Natural killer cell treated with Interleukin-12 subunit alpha and Interleukin-12 subunit beta and Interleukin-15 and Interleukin-18, amount 100 ng/mL, for 72 hours (primary cell): ENCODE results near the gene OR6K2. TPM values are rescaled to one million over a fixed set of nuclear protein-coding genes. Genes with fewer than 3 reads are reported as not detected.
"Not testable (repeated sequence)": the region's sequence is repeated elsewhere in the genome, so short reads cannot be mapped to it uniquely, and the experiment has no call there.

Experiments used
- ATAC-seq, 2 donors: fragments of 150-1000 bp; cut with Tn5 transposase in 1 of 2; sonication (Bioruptor Pico), chemical (Tn5 transposase) in 1 of 2; 2 replicates each; pipeline ENCODE4 v1.10.0; 2021
- DNase-seq: peaks from one replicate; pipeline ENCODE4 v3.0.0; 2022; ENCODE audit warnings: low spot score
- H3K27ac Mint-ChIP-seq, 2 donors: 1 replicate in 1 of 2; 2 replicates in 1 of 2; pipeline ENCODE4 v1.8.0; 2022; ENCODE audit warnings: mixed read lengths in 2 of 2, mild to moderate bottlenecking in 1 of 2, moderate library complexity in 1 of 2
- H3K27me3 Mint-ChIP-seq, 2 donors: 1 replicate in 1 of 2; 2 replicates in 1 of 2; pipeline ENCODE4 v1.8.0; 2022; ENCODE audit warnings: mixed read lengths in 2 of 2
- H3K36me3 Mint-ChIP-seq: one replicate; pipeline ENCODE4 v1.8.0; 2022; ENCODE audit warnings: mixed read lengths
- H3K4me1 Mint-ChIP-seq, 2 donors: 1 replicate in 1 of 2; 2 replicates in 1 of 2; pipeline ENCODE4 v1.8.0; 2022; ENCODE audit warnings: low read depth in 2 of 2, mixed read lengths in 2 of 2, mild to moderate bottlenecking in 1 of 2
- H3K4me3 Mint-ChIP-seq: one replicate; pipeline ENCODE4 v1.8.0; 2022; ENCODE audit warnings: mixed read lengths
- H3K9me3 Mint-ChIP-seq: 2 replicates; pipeline ENCODE4 v1.8.0; 2022; ENCODE audit warnings: mixed read lengths
- total RNA-seq, 2 donors: library from RNA; stranded (reverse); gene quantifications; one replicate each; pipeline ENCODE4 v1.2.3, GENCODE V29; 2022

The OR6K2 gene
- total RNA-seq, 2 donors from 2014 or later: not detected

DNA sequence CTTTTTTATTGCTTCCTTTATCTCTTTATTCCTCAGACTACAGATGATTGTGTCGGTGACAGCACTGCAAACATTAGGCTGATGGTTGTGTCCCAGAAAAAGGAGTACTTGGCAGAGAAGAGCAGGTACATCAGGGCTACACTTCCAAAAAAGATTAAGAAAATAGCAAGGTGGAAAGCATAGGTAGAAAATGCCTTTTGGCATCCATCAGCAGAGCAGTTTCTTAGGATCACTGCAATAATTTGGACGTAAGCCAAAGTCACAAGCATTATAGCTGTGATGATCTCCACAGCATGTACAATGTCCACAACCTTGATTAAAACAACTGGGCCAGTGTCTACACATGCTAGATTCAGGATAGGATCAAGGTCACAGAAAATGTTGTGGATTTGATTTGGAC, 5.9 kb downstream of the OR6K2 start:
- Mint-ChIP-seq H3K9me3 (no peaks in the 10 kb centered on the region), H3K27ac (no peak overlapping the region), H3K36me3 (no peaks in the 10 kb centered on the region), H3K4me3 (no peak overlapping the region), H3K4me1 (no peaks in the 10 kb centered on the region), H3K27me3 (peaks cover 24% of the 10 kb centered on the region in 2 donors)
- DNase-seq: no peak
- ATAC-seq: no peak

- no peak overlapping the region for H3K4me3 Mint-ChIP-seq
These were observed 8.1 kb downstream of the OR6K2 start for GRCh38 chr1:158692356-158692755.

GRCh38 chr1:158691907-158692306, 8.5 kb downstream of the OR6K2 start:
- ATAC-seq: no peak
- H3K36me3 Mint-ChIP-seq: no peaks in the 10 kb centered on the region
- no peak overlapping the region for H3K27ac Mint-ChIP-seq
- peaks cover 10 to 23% of the 10 kb centered on the region in 2 donors for H3K27me3 Mint-ChIP-seq
- no peaks in the 10 kb centered on the region for H3K9me3 Mint-ChIP-seq
- no peak for DNase-seq
- H3K4me1 Mint-ChIP-seq: no peaks in the 10 kb centered on the region
- no peak overlapping the region for H3K4me3 Mint-ChIP-seq

More at GRCh38 chr1:158692356-158692755, 8.1 kb downstream of the OR6K2 start:
- H3K27me3 Mint-ChIP-seq: peaks cover 10 to 23% of the 10 kb centered on the region in 2 donors
- H3K4me1 Mint-ChIP-seq: no peaks in the 10 kb centered on the region
- no peaks in the 10 kb centered on the region for H3K9me3 Mint-ChIP-seq
- DNase-seq (no peak), ATAC-seq (no peak)
- no peak overlapping the region for H3K27ac Mint-ChIP-seq
- H3K36me3 Mint-ChIP-seq: no peaks in the 10 kb centered on the region

DNA sequence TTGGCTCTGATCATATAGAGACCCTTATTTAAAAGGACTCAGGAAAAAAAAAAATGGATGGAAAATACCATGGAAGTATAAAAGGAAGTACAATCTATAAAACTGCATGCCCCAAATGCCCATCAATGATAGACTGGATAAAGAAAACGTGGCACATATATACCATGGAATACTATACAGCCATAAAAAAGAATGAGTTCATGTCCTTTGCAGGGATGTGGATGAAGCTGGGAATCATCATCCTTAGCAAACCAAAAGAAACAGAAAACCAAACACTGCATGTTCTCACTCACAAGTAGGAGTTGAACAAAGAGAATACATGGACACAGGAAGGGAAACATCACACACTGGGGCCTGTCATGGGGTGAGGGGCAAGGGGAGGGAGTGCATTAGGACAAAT, 9.3 kb downstream of the OR6K2 start:
- not testable (repeated sequence) for ATAC-seq, H3K4me1 Mint-ChIP-seq, DNase-seq, H3K27ac Mint-ChIP-seq, H3K36me3 Mint-ChIP-seq, H3K9me3 Mint-ChIP-seq, H3K4me3 Mint-ChIP-seq
- peaks cover 10 to 26% of the 10 kb centered on the region in 2 donors for H3K27me3 Mint-ChIP-seq

- no peak overlapping the region for H3K4me3 Mint-ChIP-seq
- ATAC-seq: no peak
These were observed 10.6 kb downstream of the OR6K2 start for GRCh38 chr1:158689875-158690274.

GRCh38 chr1:158689110-158689509, 11.3 kb downstream of the OR6K2 start:
- no peak for DNase-seq
- Mint-ChIP-seq H3K4me1 (no peaks in the 10 kb centered on the region), H3K4me3 (no peak overlapping the region), H3K27ac (no peak overlapping the region), H3K27me3 (peaks cover 10 to 20% of the 10 kb centered on the region in 2 donors), H3K9me3 (no peaks in the 10 kb centered on the region), H3K36me3 (no peaks in the 10 kb centered on the region)
- ATAC-seq: no peak

More at GRCh38 chr1:158689875-158690274, 10.6 kb downstream of the OR6K2 start:
- H3K4me1 Mint-ChIP-seq: no peaks in the 10 kb centered on the region
- no peaks in the 10 kb centered on the region for H3K9me3 Mint-ChIP-seq
- no peak for DNase-seq
- H3K27ac Mint-ChIP-seq: no peak overlapping the region
- no peaks in the 10 kb centered on the region for H3K36me3 Mint-ChIP-seq
- peaks cover 11 to 21% of the 10 kb centered on the region in 2 donors for H3K27me3 Mint-ChIP-seq

GRCh38 chr1:158688343-158688742, 12.1 kb downstream of the OR6K2 start:
- not testable (repeated sequence) for ATAC-seq, H3K36me3 Mint-ChIP-seq, H3K4me1 Mint-ChIP-seq, H3K27ac Mint-ChIP-seq, H3K9me3 Mint-ChIP-seq, DNase-seq, H3K4me3 Mint-ChIP-seq
- peaks cover 10 to 20% of the 10 kb centered on the region in 2 donors for H3K27me3 Mint-ChIP-seq

DNA sequence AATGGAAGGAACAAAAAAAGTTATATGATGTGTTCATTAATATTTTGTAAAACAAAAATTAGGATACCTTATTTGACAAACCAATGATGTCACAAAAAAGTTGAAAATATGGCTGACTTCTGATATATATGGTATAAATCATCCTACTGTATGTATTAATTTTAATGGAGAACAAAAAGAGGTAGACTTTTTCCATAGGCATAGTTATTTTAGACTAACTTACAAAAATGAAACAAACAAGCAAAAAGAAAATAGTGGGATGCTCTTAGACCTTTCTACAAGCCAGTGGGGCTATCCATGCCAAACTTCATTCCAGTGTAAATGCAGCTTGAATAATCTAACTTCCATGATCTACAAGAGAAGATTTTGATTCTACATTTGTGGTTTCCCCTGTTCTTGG, 13.4 kb downstream of the OR6K2 start:
- H3K9me3 Mint-ChIP-seq: no peaks in the 10 kb centered on the region
- H3K27me3 Mint-ChIP-seq: peaks cover 10 to 24% of the 10 kb centered on the region in 2 donors

GRCh38 chr1:158686111-158687009, 14.1 kb downstream of the OR6K2 start, which contains the start of gene SPTA1:
Gene SPTA1, minus strand, starts transcription at chr1:158686715. Its CDS starts 198 bp downstream, at chr1:158686517.
- Mint-ChIP-seq H3K27me3 (peaks cover 16 to 27% of the 10 kb centered on the region in 2 donors), H3K36me3 (no peaks in the 10 kb centered on the region), H3K9me3 (no peaks in the 10 kb centered on the region), H3K4me1 (no peaks in the 10 kb centered on the region), H3K4me3 (no peak within 1 kb of the TSS), H3K27ac (no peak within 1 kb of the TSS)
- no peak for ATAC-seq
- DNase-seq: no peak

More for the DNA sequence above, 13.4 kb downstream of the OR6K2 start:
- Mint-ChIP-seq H3K4me3 (no peak overlapping the region), H3K4me1 (no peaks in the 10 kb centered on the region), H3K36me3 (no peaks in the 10 kb centered on the region), H3K27ac (no peak overlapping the region)
- DNase-seq (no peak), ATAC-seq (no peak)

- Mint-ChIP-seq H3K9me3 (no peaks in the 10 kb centered on the region), H3K27ac (no peak overlapping the region), H3K27me3 (peaks cover 17 to 26% of the 10 kb centered on the region in 2 donors), H3K36me3 (no peaks in the 10 kb centered on the region), H3K4me3 (no peak overlapping the region), H3K4me1 (no peaks in the 10 kb centered on the region)
- no peak for ATAC-seq
- DNase-seq: no peak
These were observed 15.4 kb downstream of the OR6K2 start for GRCh38 chr1:158685085-158685484.

GRCh38 chr1:158681606-158682005, 18.8 kb downstream of the OR6K2 start:
- ATAC-seq (no peak), DNase-seq (no peak)
- H3K9me3 Mint-ChIP-seq: no peaks in the 10 kb centered on the region
- H3K27ac Mint-ChIP-seq: no peak overlapping the region
- peaks cover 17 to 19% of the 10 kb centered on the region in 2 donors for H3K27me3 Mint-ChIP-seq
- H3K36me3 Mint-ChIP-seq: no peaks in the 10 kb centered on the region
- H3K4me3 Mint-ChIP-seq: no peak overlapping the region
- no peaks in the 10 kb centered on the region for H3K4me1 Mint-ChIP-seq

DNA sequence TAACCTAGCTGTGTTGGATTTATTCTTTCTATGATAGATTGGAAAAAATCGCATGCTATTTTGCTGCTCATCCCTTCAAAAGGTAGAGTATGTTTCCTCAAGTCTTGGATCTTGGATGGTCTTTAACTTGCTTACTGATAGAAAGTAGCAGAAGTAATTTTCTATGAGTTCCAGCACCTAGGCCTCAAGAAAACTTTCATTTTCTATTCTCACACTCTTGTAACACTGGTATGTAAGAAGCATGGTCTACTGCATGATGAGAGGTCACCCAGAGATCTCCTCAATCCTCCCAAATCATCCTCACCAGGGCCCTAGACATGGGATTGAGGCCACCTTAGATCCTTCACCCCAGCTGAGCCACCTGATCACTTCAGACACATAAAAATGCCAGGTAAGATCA, 21.2 kb downstream of the OR6K2 start:
- Mint-ChIP-seq H3K4me3 (no peak overlapping the region), H3K36me3 (no peaks in the 10 kb centered on the region), H3K9me3 (no peaks in the 10 kb centered on the region), H3K27me3 (peaks cover 6 to 12% of the 10 kb centered on the region in 2 donors), H3K4me1 (peaks cover 3 to 5% of the 10 kb centered on the region in 2 donors), H3K27ac (no peak overlapping the region)
- ATAC-seq: no peak
- DNase-seq: no peak

DNA sequence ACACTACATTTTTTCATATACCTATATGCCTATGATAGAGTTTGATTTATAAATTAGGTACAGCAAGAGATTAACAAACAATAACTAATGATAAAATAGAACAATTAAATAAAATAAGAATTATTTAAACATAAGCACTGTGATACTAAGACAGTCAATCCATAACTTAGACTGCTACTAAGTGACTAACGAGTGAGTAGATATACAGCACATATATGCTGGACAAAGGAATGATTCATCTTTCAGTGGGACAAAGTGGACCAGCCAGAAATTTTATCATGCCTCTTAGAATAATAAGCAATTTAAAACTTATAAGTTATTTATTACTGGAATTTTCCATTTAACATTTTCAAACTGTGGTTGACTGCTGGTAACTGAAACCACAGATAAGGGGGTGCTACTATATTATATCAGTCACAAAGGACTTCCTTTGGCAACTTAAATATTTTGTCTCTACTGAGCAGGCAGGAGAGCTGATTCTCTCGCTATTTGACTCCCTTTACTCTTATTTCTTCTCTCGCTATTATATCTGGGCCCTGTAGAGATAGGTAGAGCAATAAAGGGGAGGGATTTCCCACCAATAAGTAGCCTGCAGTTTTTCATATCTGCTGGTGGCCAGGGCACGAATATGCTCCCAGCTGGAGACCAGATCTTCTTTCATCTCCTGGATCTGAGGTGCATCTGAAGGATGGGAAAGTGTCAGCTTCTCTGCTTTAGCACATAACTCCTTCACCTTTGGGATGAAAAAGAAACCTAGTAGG, 24.7 kb downstream of the OR6K2 start:
- Mint-ChIP-seq H3K4me3 (no peak overlapping the region), H3K4me1 (peaks cover 3 to 5% of the 10 kb centered on the region in 2 donors), H3K36me3 (no peaks in the 10 kb centered on the region), H3K27ac (no peak overlapping the region), H3K27me3 (peaks cover 5 to 6% of the 10 kb centered on the region in 2 donors), H3K9me3 (no peaks in the 10 kb centered on the region)
- no peak for DNase-seq
- ATAC-seq: no peak

DNA sequence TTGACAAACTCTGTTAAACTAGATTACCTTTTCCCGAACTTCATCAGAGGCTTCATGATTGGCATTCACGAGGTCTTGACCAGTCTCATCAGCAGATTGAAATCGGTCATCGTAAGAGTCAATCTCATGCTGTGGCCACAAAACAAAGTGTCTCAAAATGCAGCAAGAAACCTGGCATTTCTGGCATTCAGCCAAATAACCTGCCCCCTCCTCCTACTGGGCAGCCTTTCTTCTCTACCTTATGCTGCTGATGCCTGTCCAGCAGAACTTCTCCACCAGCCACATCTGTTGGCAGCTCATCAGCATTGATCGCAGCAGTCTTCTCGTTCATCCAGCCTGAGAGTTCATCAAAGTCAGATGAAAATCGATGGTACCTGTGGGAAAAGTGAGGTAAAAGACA, 26.1 kb downstream of the OR6K2 start:
- Mint-ChIP-seq H3K27ac (no peak overlapping the region), H3K36me3 (no peaks in the 10 kb centered on the region), H3K4me1 (peaks cover 3 to 5% of the 10 kb centered on the region in 2 donors), H3K27me3 (peaks cover 5 to 15% of the 10 kb centered on the region in 2 donors), H3K4me3 (no peak overlapping the region), H3K9me3 (no peaks in the 10 kb centered on the region)
- DNase-seq (no peak), ATAC-seq (no peak)
